NOMO-1 (cell line): ENCODE results near the gene PDZD2.

ENCODE experiments used
- DNase-seq, 2 experiments: peaks; one replicate each; lab custom pipeline; 2025; ENCODE audit not compliant: unreplicated experiment in 2 of 2; lab: John Stamatoyannopoulos, UW

PDZD2 gene

GRCh38 chr5:31635446-31635845, 3.5 kb upstream of the PDZD2 start:
- DNase-seq = no peak

- DNase-seq = no peak
Measured at GRCh38 chr5:31637851-31638250, 1.1 kb upstream of the PDZD2 start.

- no peak for DNase-seq
Measured at GRCh38 chr5:31638345-31638744, 586 bp upstream of the PDZD2 start.

GRCh38 chr5:31639481-31640411, 815 bp downstream of the PDZD2 start:
- DNase-seq = no peak

GRCh38 chr5:31640573-31640972, 1.6 kb downstream of the PDZD2 start:
- DNase-seq = no peak

GRCh38 chr5:31641059-31641458, 2.1 kb downstream of the PDZD2 start:
- no peak for DNase-seq

- DNase-seq = no peak
Measured at GRCh38 chr5:31641575-31641974, 2.6 kb downstream of the PDZD2 start.

- no peak for DNase-seq
Measured at GRCh38 chr5:31645420-31646081, 6.6 kb downstream of the PDZD2 start.

GRCh38 chr5:31648326-31648725, 9.4 kb downstream of the PDZD2 start:
- no peak for DNase-seq

GRCh38 chr5:31651241-31651640, 12.3 kb downstream of the PDZD2 start:
- no peak for DNase-seq

GRCh38 chr5:31655491-31655890, 16.6 kb downstream of the PDZD2 start:
- DNase-seq = no peak

- DNase-seq = no peak
Measured at GRCh38 chr5:31656806-31657205, 17.9 kb downstream of the PDZD2 start.

GRCh38 chr5:31657315-31657979, 18.5 kb downstream of the PDZD2 start:
- DNase-seq = no peak

- DNase-seq = no peak
Measured at GRCh38 chr5:31661257-31661656, 22.3 kb downstream of the PDZD2 start.

- DNase-seq = no peak
Measured at GRCh38 chr5:31663519-31663918, 24.6 kb downstream of the PDZD2 start.

- DNase-seq = no peak
Measured at GRCh38 chr5:31664566-31664965, 25.6 kb downstream of the PDZD2 start.

GRCh38 chr5:31671339-31671741, 32.4 kb downstream of the PDZD2 start:
- DNase-seq = no peak

- no peak for DNase-seq
Measured at GRCh38 chr5:31674371-31674951, 35.5 kb downstream of the PDZD2 start.

GRCh38 chr5:31675472-31675871, 36.5 kb downstream of the PDZD2 start:
- no peak for DNase-seq

- DNase-seq = no peak
Measured at GRCh38 chr5:31678180-31678579, 39.2 kb downstream of the PDZD2 start.

- DNase-seq = no peak
Measured at GRCh38 chr5:31680528-31680927, 41.6 kb downstream of the PDZD2 start.
